ENCODE data around the gene EEF1A1. TPM values are rescaled to one million over a fixed set of nuclear protein-coding genes. Genes with fewer than 3 reads are reported as not detected.

EEF1A1 gene
- total and polyA plus RNA-seq, 2 of the 8 experiments (the other 6 are each of a cell fraction or from before 2014, with no cell fraction given) = 13,823 to 13,927 TPM

DNA sequence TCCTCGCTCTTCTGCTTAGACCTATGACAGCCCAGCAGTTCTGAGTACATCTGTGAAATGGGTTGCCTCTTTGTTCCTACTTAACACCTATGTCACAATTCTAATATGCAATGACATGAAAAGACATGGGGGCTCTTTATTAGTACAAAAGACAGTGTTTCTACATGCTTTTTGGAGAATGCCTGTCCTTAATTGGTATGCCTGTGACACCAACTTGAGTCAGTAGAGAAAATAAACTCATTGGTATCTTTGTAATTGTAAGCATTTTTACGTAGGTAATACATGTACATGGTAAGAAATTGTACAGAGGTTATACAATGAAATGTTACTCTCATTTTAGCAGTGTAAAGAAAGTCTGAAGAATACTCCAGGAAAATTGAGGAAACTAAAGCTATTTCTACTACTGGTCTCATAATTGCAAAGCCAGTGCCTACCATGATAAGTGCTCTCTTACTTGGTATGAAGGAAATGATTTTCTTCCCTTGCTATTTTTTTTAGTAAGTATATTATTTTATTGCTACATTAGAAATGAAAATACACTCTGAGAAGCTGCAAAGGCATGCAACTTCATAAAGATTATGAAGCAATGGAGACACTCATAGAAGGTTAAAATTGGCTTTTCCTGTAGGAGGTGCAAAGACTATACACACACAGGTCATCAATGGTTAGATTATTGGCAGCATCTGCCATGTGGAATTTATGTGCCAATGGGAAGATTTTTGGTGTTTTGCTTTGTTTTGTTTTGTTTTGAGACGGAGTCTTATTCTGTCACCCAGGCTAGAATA, 4.9 kb upstream of the EEF1A1 start (continued):
- no peak for TF ChIP-seq CHD7 (IDR thresholded peaks at IDR 0.05; ENCODE audit: insufficient replicate concordance, low read length)
- TF ChIP-seq, protein P1, sequence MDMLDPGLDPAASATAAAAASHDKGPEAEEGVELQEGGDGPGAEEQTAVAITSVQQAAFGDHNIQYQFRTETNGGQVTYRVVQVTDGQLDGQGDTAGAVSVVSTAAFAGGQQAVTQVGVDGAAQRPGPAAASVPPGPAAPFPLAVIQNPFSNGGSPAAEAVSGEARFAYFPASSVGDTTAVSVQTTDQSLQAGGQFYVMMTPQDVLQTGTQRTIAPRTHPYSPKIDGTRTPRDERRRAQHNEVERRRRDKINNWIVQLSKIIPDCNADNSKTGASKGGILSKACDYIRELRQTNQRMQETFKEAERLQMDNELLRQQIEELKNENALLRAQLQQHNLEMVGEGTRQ (IDR thresholded peaks at IDR 0.05; ENCODE audit: low read length) = no peak
- TF ChIP-seq KDM4A (IDR thresholded peaks at IDR 0.05; ENCODE audit: low read depth, low read length, severe bottlenecking) = no peak
- no peak for TF ChIP-seq BCL11A (IDR thresholded peaks at IDR 0.05; ENCODE audit: low read depth in 2 of 2, low read length in 2 of 2)
- TF ChIP-seq, protein P2, sequence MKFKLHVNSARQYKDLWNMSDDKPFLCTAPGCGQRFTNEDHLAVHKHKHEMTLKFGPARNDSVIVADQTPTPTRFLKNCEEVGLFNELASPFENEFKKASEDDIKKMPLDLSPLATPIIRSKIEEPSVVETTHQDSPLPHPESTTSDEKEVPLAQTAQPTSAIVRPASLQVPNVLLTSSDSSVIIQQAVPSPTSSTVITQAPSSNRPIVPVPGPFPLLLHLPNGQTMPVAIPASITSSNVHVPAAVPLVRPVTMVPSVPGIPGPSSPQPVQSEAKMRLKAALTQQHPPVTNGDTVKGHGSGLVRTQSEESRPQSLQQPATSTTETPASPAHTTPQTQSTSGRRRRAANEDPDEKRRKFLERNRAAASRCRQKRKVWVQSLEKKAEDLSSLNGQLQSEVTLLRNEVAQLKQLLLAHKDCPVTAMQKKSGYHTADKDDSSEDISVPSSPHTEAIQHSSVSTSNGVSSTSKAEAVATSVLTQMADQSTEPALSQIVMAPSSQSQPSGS (IDR thresholded peaks at IDR 0.05; ENCODE audit: low read length) = no peak
- TF ChIP-seq TBP (IDR thresholded peaks at IDR 0.05; ENCODE audit: low read depth, low read length) = no peak
- TF ChIP-seq JUN (IDR thresholded peaks at IDR 0.05; ENCODE audit: low read depth, low read length) = no peak
